IMR-90 (cell line): ENCODE measurements around the gene TMUB1. TPM values are rescaled to one million over a fixed set of nuclear protein-coding genes. Genes with fewer than 3 reads are reported as not detected.

Experiments used
- ATAC-seq: fragments of 200-7000 bp; cut with Tn5 transposase; 2 replicates; pipeline ENCODE4 v1.9.1; 2020; ENCODE audit warnings: low read depth, mild to moderate bottlenecking, moderate library complexity
- BruUV-seq: library from RNA; stranded (reverse); fragments of 400-500 nt; replicated peaks from 2 replicates; lab custom pipeline; 2021; lab: Mats Ljungman, UMichigan
- CTCF ChIA-PET: fragments of 300-600 bp; formaldehyde crosslinking; extraction: SDS; loops from one replicate; lab custom pipeline; 2021; ENCODE audit warnings: antibody characterized with exemption; lab: Yijun Ruan, JAX
- POLR2A ChIA-PET: fragments of 300-600 bp; sonication (Branson Sonifier 250); formaldehyde crosslinking; loops from one replicate; lab custom pipeline; 2022; ENCODE audit warnings: antibody characterized with exemption; ENCODE audit not compliant: unreplicated experiment; lab: Charles Lee
- DNase-seq: peaks from one replicate; pipeline ENCODE4 v3.0.0; 2013
- H2AFZ ChIP-seq: replicated peaks from 2 replicates; pipeline ENCODE3; 2013; ENCODE audit warnings: low read length, mild to moderate bottlenecking; ENCODE audit not compliant: poor library complexity
- H2AK5ac ChIP-seq: 2 replicates; pipeline ENCODE4 v1.6.1; 2013; ENCODE audit warnings: low read depth, low read length, inconsistent platforms
- H2AK9ac ChIP-seq: replicated peaks from 2 replicates; pipeline ENCODE3; 2013; ENCODE audit warnings: mild to moderate bottlenecking, low read depth, low read length, moderate library complexity; ENCODE audit not compliant: poor library complexity
- H2BK120ac ChIP-seq: 2 replicates; pipeline ENCODE4 v1.6.1; 2013; ENCODE audit warnings: low read depth, low read length, inconsistent platforms
- H2BK15ac ChIP-seq: 3 replicates; pipeline ENCODE4 v1.6.1; 2013; ENCODE audit warnings: low read depth, low read length, inconsistent platforms
- H2BK20ac ChIP-seq: 2 replicates; pipeline ENCODE4 v1.6.1; 2013; ENCODE audit warnings: low read depth, mild to moderate bottlenecking, inconsistent platforms, low read length, moderate library complexity
- H2BK5ac ChIP-seq: 2 replicates; pipeline ENCODE4 v1.6.1; 2013; ENCODE audit warnings: mild to moderate bottlenecking, low read depth, low read length, inconsistent platforms; ENCODE audit not compliant: poor library complexity, severe bottlenecking
- H3K14ac ChIP-seq: replicated peaks from 2 replicates; pipeline ENCODE4 v1.6.1; 2013; ENCODE audit warnings: low read depth, low read length, inconsistent platforms
- H3K18ac ChIP-seq: 2 replicates; pipeline ENCODE4 v1.6.1; 2013; ENCODE audit warnings: low read depth, low read length, control low read depth
- H3K23ac ChIP-seq: 2 replicates; pipeline ENCODE4 v1.6.1; 2013; ENCODE audit warnings: low read depth, low read length, inconsistent platforms
- H3K27ac ChIP-seq: 2 replicates; pipeline ENCODE4 v1.5.1; 2013; ENCODE audit warnings: mild to moderate bottlenecking, control low read depth, low read length; ENCODE audit not compliant: insufficient read depth
- H3K27me3 ChIP-seq: 2 replicates; pipeline ENCODE4 v1.6.1; 2013; ENCODE audit warnings: low read length; ENCODE audit not compliant: control insufficient read depth, insufficient read depth
- H3K36me3 ChIP-seq: 2 replicates; pipeline ENCODE4 v1.6.1; 2013; ENCODE audit warnings: low read length, mixed read lengths; ENCODE audit not compliant: control insufficient read depth, insufficient read depth
- H3K4ac ChIP-seq: 2 replicates; pipeline ENCODE4 v1.6.1; 2013; ENCODE audit warnings: low read depth, low read length, inconsistent platforms
- H3K4me1 ChIP-seq: 2 replicates; pipeline ENCODE4 v1.6.1; 2013; ENCODE audit warnings: low read length, mixed read lengths; ENCODE audit not compliant: control insufficient read depth, insufficient read depth
- H3K4me2 ChIP-seq: 2 replicates; pipeline ENCODE4 v1.6.1; 2013; ENCODE audit warnings: low read depth, mild to moderate bottlenecking, control low read depth, low read length, moderate library complexity
- H3K4me3 ChIP-seq: 2 replicates; pipeline ENCODE4 v1.5.1; 2013; ENCODE audit warnings: low read depth, mild to moderate bottlenecking, control low read depth, low read length, moderate library complexity; ENCODE audit not compliant: insufficient read depth
- H3K56ac ChIP-seq: 2 replicates; pipeline ENCODE4 v1.6.1; 2013; ENCODE audit warnings: low read length, inconsistent platforms; ENCODE audit not compliant: insufficient read depth; ENCODE audit errors: extremely low read depth
- H3K79me1 ChIP-seq, 2 experiments: 2 replicates each; pipeline ENCODE4 v1.6.1; 2013; ENCODE audit warnings: low read length in 2 of 2, inconsistent platforms in 1 of 2, low read depth in 1 of 2
- H3K9ac ChIP-seq: 2 replicates; pipeline ENCODE4 v1.6.1; 2013; ENCODE audit warnings: low read depth, low read length, control low read depth
- H3K9me1 ChIP-seq: 2 replicates; pipeline ENCODE4 v1.6.1; 2013; ENCODE audit warnings: low read length, inconsistent platforms; ENCODE audit not compliant: insufficient read depth
- H3K9me3 ChIP-seq: 2 replicates; pipeline ENCODE4 v1.6.1; 2013; ENCODE audit warnings: low read length; ENCODE audit not compliant: control insufficient read depth, insufficient read depth
- H4K20me1 ChIP-seq: 2 replicates; pipeline ENCODE4 v1.6.1; 2013; ENCODE audit warnings: low read length, inconsistent platforms; ENCODE audit not compliant: insufficient read depth
- H4K5ac ChIP-seq: 2 replicates; pipeline ENCODE4 v1.6.1; 2013; ENCODE audit warnings: mild to moderate bottlenecking, low read depth, low read length, control low read depth
- H4K8ac ChIP-seq, 2 experiments: 2 replicates each; pipeline ENCODE4 v1.6.1; 2013; ENCODE audit warnings: low read depth in 2 of 2, low read length in 2 of 2, control low read depth in 1 of 2, inconsistent platforms in 1 of 2
- H4K91ac ChIP-seq: 2 replicates; pipeline ENCODE4 v1.6.1; 2013; ENCODE audit warnings: low read depth, low read length, inconsistent platforms; ENCODE audit not compliant: insufficient read depth
- BHLHE40 ChIP-seq: fragments of 150-350 bp; IDR thresholded peaks from 2 replicates; pipeline ENCODE4 v1.6.1; 2016; ENCODE audit warnings: mild to moderate bottlenecking, low read depth, low read length
- MAFK ChIP-seq: IDR thresholded peaks from 2 replicates; pipeline ENCODE4 v1.6.1; 2012; ENCODE audit warnings: low read depth, low read length, improper control_type of control experiment
- MAZ ChIP-seq: IDR thresholded peaks from 2 replicates; pipeline ENCODE4 v1.6.1; 2012; ENCODE audit warnings: low read depth, mild to moderate bottlenecking, low read length, improper control_type of control experiment, moderate library complexity, borderline replicate concordance
- MXI1 ChIP-seq: IDR thresholded peaks from 2 replicates; pipeline ENCODE4 v1.6.1; 2012; ENCODE audit warnings: low read depth, mild to moderate bottlenecking, low read length, moderate library complexity, borderline replicate concordance
- NFE2L2 ChIP-seq: fragments of 150-350 bp; IDR thresholded peaks from 2 replicates; pipeline ENCODE4 v1.6.1; 2016; ENCODE audit warnings: low read depth, mild to moderate bottlenecking, low read length
- POLR2A ChIP-seq: IDR thresholded peaks from 2 replicates; pipeline ENCODE4 v1.6.1; 2012; ENCODE audit warnings: mild to moderate bottlenecking, low read depth, low read length
- RCOR1 ChIP-seq: IDR thresholded peaks from 2 replicates; pipeline ENCODE4 v1.6.1; 2012; ENCODE audit warnings: mild to moderate bottlenecking, low read length, improper control_type of control experiment; ENCODE audit not compliant: insufficient replicate concordance
- SMC3 ChIP-seq: fragments of 150-350 bp; IDR thresholded peaks from 2 replicates; pipeline ENCODE4 v1.6.1; 2016; ENCODE audit warnings: low read depth, mild to moderate bottlenecking, antibody characterized with exemption, low read length, moderate library complexity
- USF2 ChIP-seq: fragments of 150-350 bp; IDR thresholded peaks from 2 replicates; pipeline ENCODE4 v1.6.1; 2017; ENCODE audit warnings: mild to moderate bottlenecking, antibody characterized with exemption, low read length, low read depth
- WGBS, 2 experiments: methylation state at CpG; one replicate each; pipeline versions ENCODE4 v1.1.5 to v1.1.7; 2013; ENCODE audit warnings: missing lambda C conversion rate in 2 of 2; ENCODE audit not compliant: insufficient read length in 1 of 2; ENCODE audit errors: extremely low coverage in 2 of 2; 5-methylcytosine and 5-hydroxymethylcytosine counted together
- dilution Hi-C: fragments of 300-500 bp; cut with HindIII; formaldehyde crosslinking; loops from one replicate; pipeline ENCODE4 v1.14.3; 2018; ENCODE audit warnings: low sequenced_read_pairs; ENCODE audit not compliant: unreplicated experiment
- in situ Hi-C: fragments of 300-500 bp; cut with MboI; formaldehyde crosslinking; loops from 3 replicates; pipeline ENCODE4 v1.14.3; 2019; ENCODE audit warnings: low sequenced_read_pairs, inconsistent platforms, mixed read lengths
- intact Hi-C: fragments of 100-400 bp; cut with micrococcal nuclease; formaldehyde crosslinking; loops from 2 replicates; pipeline ENCODE4 v1.10.0; 2022
- polyA plus RNA-seq, 3 experiments: library from polyadenylated mRNA; depleted of rRNA; stranded (reverse); fragments of >200 nt; gene quantifications; 2 replicates each; pipeline ENCODE4 v1.2.3, GENCODE V29; 2012; ENCODE audit warnings: low replicate concordance in 1 of 3
- total RNA-seq: library from RNA; depleted of rRNA; stranded (reverse); fragments of >200 nt; gene quantifications from 2 replicates; pipeline ENCODE4 v1.2.3, GENCODE V29; 2012
- TF ChIP-seq, protein P1 (sequence below): conservative IDR thresholded peaks from 2 replicates; pipeline ENCODE4 v1.5.1; 2012; ENCODE audit warnings: mild to moderate bottlenecking, low read depth, low read length, improper control_type of control experiment

TMUB1 gene
- total and polyA plus RNA-seq, 2 of the 4 experiments (the other 2 are of a cell fraction) = 6.8 to 29.8 TPM

GRCh38 chr7:151085691-151086620 is 2.7 kb upstream of the TMUB1 start, which contains the start of gene AGAP3:
TSS of gene AGAP3 (plus strand) at chr7:151086475. CDS start at chr7:151086742, 267 bp downstream.
- 2% methylated on average over 10 of the region's 84 CpGs; no CpG with 5 or more reads in 1 of the 2 experiments for WGBS, 2 experiments
- Histone ChIP-seq H4K8ac (peak within 1 kb of the TSS; percentile 87 to 97), H2BK5ac (peak within 1 kb of the TSS; percentile 64), H4K5ac (peak within 1 kb of the TSS; percentile 90), H3K18ac (peak within 1 kb of the TSS; percentile 63; the same call in 1 of the 2 replicates), H3K79me1 (peaks cover 10 to 45% of the 10 kb centered on the region in 2 experiments; a peak in 3 of 4 replicates), H3K9me1 (peaks cover 8% of the 10 kb centered on the region), H2AFZ (peak within 1 kb of the TSS; percentile 90), H3K27me3 (no peaks in the 10 kb centered on the region), H3K56ac (peak within 1 kb of the TSS; percentile 36), H3K36me3 (no peaks in the 10 kb centered on the region), H3K9me3 (no peaks in the 10 kb centered on the region), H3K27ac (peak within 1 kb of the TSS; percentile 98), H3K9ac (peak within 1 kb of the TSS; percentile 92), H3K4me2 (peak within 1 kb of the TSS; percentile 86), H4K91ac (peak within 1 kb of the TSS; percentile 85), H3K14ac (peak within 1 kb of the TSS; percentile 68), H2AK5ac (peak within 1 kb of the TSS; percentile 74), H2AK9ac (peak within 1 kb of the TSS; percentile 76), H2BK120ac (peak within 1 kb of the TSS; percentile 22), H3K4ac (peak within 1 kb of the TSS; percentile 81), H3K4me3 (peak within 1 kb of the TSS; percentile 86), H2BK15ac (peak within 1 kb of the TSS; percentile 65; the same call in 1 of the 3 replicates), H2BK20ac (no peak within 1 kb of the TSS), H3K23ac (peak within 1 kb of the TSS; percentile 64), H4K20me1 (peaks cover 34% of the 10 kb centered on the region), H3K4me1 (peaks cover 35% of the 10 kb centered on the region)
- DNase-seq (peak; percentile 70), ATAC-seq (peak; percentile 60)
- CTCF ChIA-PET = interaction anchor here (1.3 kb wide), 1 partner anchor 25 kb away, joined by 7 read pairs; no protein-coding TSS in a partner anchor
- POLR2A ChIA-PET = no interaction called here
- no TSS peak for BruUV-seq
- in situ Hi-C loops = no loop called here
- dilution Hi-C loops = no loop called here
- intact Hi-C loops = loop anchor here (2.0 kb wide), 1 partner anchor 57 kb away; the partner anchor contains the start of gene ABCB8
- TF ChIP-seq, protein P1, sequence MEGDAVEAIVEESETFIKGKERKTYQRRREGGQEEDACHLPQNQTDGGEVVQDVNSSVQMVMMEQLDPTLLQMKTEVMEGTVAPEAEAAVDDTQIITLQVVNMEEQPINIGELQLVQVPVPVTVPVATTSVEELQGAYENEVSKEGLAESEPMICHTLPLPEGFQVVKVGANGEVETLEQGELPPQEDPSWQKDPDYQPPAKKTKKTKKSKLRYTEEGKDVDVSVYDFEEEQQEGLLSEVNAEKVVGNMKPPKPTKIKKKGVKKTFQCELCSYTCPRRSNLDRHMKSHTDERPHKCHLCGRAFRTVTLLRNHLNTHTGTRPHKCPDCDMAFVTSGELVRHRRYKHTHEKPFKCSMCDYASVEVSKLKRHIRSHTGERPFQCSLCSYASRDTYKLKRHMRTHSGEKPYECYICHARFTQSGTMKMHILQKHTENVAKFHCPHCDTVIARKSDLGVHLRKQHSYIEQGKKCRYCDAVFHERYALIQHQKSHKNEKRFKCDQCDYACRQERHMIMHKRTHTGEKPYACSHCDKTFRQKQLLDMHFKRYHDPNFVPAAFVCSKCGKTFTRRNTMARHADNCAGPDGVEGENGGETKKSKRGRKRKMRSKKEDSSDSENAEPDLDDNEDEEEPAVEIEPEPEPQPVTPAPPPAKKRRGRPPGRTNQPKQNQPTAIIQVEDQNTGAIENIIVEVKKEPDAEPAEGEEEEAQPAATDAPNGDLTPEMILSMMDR = no peak
- 0 out of 2 replicates have a peak, but pooled peaks have one; percentile 25 for TF ChIP-seq BHLHE40
- TF ChIP-seq NFE2L2 = no peak
- TF ChIP-seq POLR2A = peak; percentile 61
- TF ChIP-seq MAZ = peak; percentile 91; the same call in 1 of the 2 replicates
- peak; percentile 67; the same call in 1 of the 2 replicates for TF ChIP-seq MXI1
- TF ChIP-seq MAFK = no peak
- TF ChIP-seq SMC3 = no peak
- peak; percentile 63; the same call in 1 of the 2 replicates for TF ChIP-seq USF2
- TF ChIP-seq RCOR1 = no peak
